Sigmoid colon (tissue), 7 donors: Measurements from ENCODE around the gene PCNT. TPM values are rescaled to one million over a fixed set of nuclear protein-coding genes. Genes with fewer than 3 reads are reported as not detected.

Source experiments
- DNase-seq: peaks from one replicate; pipeline ENCODE4 v3.0.0-alpha.2; 2019
- H3K27ac ChIP-seq, 4 donors: fragments of 200-600 bp; sonication (generic); one replicate each; pipeline ENCODE4 v1.5.1; 2016 to 2019; ENCODE audit warnings: mild to moderate bottlenecking in 1 of 4
- H3K27me3 ChIP-seq, 3 donors: fragments of 200-600 bp; sonication (generic); one replicate each; pipeline ENCODE4 v1.5.1; 2019; ENCODE audit warnings: mild to moderate bottlenecking in 1 of 3
- H3K36me3 ChIP-seq, 4 donors: fragments of 200-600 bp; sonication (generic); one replicate each; pipeline ENCODE4 v1.5.1; 2016 to 2019
- H3K4me1 ChIP-seq, 4 donors: fragments of 200-600 bp; sonication (generic); one replicate each; pipeline ENCODE4 v1.5.1; 2017 to 2019
- H3K4me3 ChIP-seq, 4 donors: fragments of 200-600 bp; sonication (generic); one replicate each; pipeline ENCODE4 v1.5.1; 2017 to 2019; ENCODE audit warnings: mild to moderate bottlenecking in 2 of 4, moderate library complexity in 1 of 4
- H3K9me3 ChIP-seq, 4 donors: fragments of 200-600 bp in 3 of 4; sonication (generic) in 3 of 4; one replicate each; pipeline versions ENCODE4 v1.5.1 to v1.6.1; 2013 to 2019
- EP300 ChIP-seq, 4 donors: sonication (generic); formaldehyde crosslinking; IDR thresholded peaks; one replicate each; pipeline ENCODE4 v1.6.1; 2017; ENCODE audit warnings: antibody characterized with exemption in 4 of 4
- POLR2A ChIP-seq, 2 donors: fragments of 450-650 bp; IDR thresholded peaks; one replicate each; pipeline ENCODE4 v1.6.1; 2016; ENCODE audit warnings: antibody characterized with exemption in 2 of 2, mild to moderate bottlenecking in 2 of 2, moderate library complexity in 2 of 2
- POLR2AphosphoS5 ChIP-seq, 4 donors: sonication (generic); formaldehyde crosslinking; IDR thresholded peaks; one replicate each; pipeline ENCODE4 v1.6.1; 2017; ENCODE audit warnings: antibody characterized with exemption in 4 of 4
- WGBS, 2 donors: extraction: QIAGEN DNeasy Blood & Tissue Kit; methylation state at CpG; one replicate each; pipeline ENCODE4 v1.1.7; 2013; 5-methylcytosine and 5-hydroxymethylcytosine counted together
- intact Hi-C: fragments of 100-400 bp; cut with DNase I; formaldehyde crosslinking; loops from one replicate; pipeline ENCODE4 v1.15.1; 2023
- polyA plus RNA-seq, 3 donors: library from polyadenylated mRNA; stranded (reverse); fragments of 200-250 nt; gene quantifications; one replicate each; pipeline ENCODE4 v1.2.3, GENCODE V29; 2013
- total RNA-seq, 4 donors: library from RNA; depleted of rRNA; stranded (reverse); fragments of >200 nt; gene quantifications; one replicate each; pipeline ENCODE4 v1.1.0, GENCODE V29; 2016
- TF ChIP-seq, protein P1 (sequence below), 4 experiments: fragments of 450-650 bp in 3 of 4; fragments of 200-600 bp in 1 of 4; IDR thresholded peaks; one replicate each; pipeline ENCODE4 v1.5.1; 2016 to 2019; ENCODE audit warnings: antibody characterized with exemption in 4 of 4, mild to moderate bottlenecking in 3 of 4, moderate library complexity in 2 of 4
- donor health status: healthy with polysubstance abuse.
- donor health status: Bipolar disorder and iron deficiency.
- donor health status: healthy.

The PCNT gene
- total and polyA plus RNA-seq, 7 donors: 6.0 to 49.6 (median 18.5) TPM

DNA sequence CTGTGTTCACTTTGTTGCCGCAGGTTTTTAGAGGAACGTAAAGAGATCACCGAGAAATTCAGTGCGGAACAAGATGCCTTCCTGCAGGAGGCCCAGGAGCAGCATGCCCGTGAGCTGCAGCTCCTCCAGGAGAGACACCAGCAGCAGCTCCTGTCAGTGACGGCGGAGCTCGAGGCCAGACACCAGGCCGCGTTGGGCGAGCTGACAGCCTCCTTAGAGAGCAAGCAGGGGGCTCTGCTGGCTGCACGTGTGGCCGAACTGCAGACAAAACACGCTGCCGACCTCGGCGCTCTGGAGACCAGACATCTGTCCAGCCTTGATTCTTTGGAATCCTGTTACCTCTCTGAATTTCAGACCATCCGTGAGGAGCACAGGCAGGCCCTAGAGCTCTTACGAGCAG, 42.6 kb downstream of the PCNT start:
- Histone ChIP-seq H3K4me3 (no peak overlapping the region), H3K36me3 (peaks cover 9 to 53% (median 33%) of the 10 kb centered on the region in 4 donors), H3K9me3 (no peaks in the 10 kb centered on the region), H3K27me3 (no peaks in the 10 kb centered on the region), H3K4me1 (no peaks in the 10 kb centered on the region), H3K27ac (no peak overlapping the region)
- intact Hi-C loops: no loop called here
- DNase-seq: no peak
- WGBS, 2 donors: 94% methylated on average over 19 of the region's 19 CpGs
- TF ChIP-seq, protein P1, sequence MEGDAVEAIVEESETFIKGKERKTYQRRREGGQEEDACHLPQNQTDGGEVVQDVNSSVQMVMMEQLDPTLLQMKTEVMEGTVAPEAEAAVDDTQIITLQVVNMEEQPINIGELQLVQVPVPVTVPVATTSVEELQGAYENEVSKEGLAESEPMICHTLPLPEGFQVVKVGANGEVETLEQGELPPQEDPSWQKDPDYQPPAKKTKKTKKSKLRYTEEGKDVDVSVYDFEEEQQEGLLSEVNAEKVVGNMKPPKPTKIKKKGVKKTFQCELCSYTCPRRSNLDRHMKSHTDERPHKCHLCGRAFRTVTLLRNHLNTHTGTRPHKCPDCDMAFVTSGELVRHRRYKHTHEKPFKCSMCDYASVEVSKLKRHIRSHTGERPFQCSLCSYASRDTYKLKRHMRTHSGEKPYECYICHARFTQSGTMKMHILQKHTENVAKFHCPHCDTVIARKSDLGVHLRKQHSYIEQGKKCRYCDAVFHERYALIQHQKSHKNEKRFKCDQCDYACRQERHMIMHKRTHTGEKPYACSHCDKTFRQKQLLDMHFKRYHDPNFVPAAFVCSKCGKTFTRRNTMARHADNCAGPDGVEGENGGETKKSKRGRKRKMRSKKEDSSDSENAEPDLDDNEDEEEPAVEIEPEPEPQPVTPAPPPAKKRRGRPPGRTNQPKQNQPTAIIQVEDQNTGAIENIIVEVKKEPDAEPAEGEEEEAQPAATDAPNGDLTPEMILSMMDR (IDR thresholded peaks at IDR 0.05): no peak
- TF ChIP-seq EP300 (IDR thresholded peaks at IDR 0.05): no peak
- TF ChIP-seq POLR2A (IDR thresholded peaks at IDR 0.05): no peak
- TF ChIP-seq POLR2AphosphoS5 (IDR thresholded peaks at IDR 0.05): no peak

DNA sequence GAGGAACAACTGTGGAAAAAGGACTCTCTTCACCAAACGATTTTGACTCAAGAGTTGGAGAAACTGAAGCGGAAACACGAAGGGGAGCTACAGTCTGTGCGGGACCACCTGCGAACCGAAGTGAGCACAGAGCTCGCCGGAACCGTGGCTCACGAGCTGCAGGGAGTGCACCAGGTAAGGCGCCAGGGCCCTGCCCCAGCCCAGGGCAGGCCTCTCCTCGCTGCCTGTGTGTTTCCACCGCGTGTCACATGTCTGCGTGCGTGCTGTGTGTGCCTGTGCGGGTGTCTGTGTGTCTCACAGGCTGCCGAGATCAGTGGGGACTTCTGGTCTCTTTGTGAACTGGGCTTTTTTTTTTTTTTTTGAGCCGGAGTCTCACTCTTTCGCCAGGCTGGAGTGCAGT, 43.0 kb downstream of the PCNT start:
- H3K27ac ChIP-seq: no peak overlapping the region
- no peak overlapping the region for H3K4me3 ChIP-seq
- no peak for DNase-seq
- TF ChIP-seq POLR2A (IDR thresholded peaks at IDR 0.05) (no peak), POLR2AphosphoS5 (IDR thresholded peaks at IDR 0.05) (no peak), EP300 (IDR thresholded peaks at IDR 0.05) (no peak)
- TF ChIP-seq, protein P1 (IDR thresholded peaks at IDR 0.05): no peak
- H3K4me1 ChIP-seq: no peaks in the 10 kb centered on the region
- intact Hi-C loops: no loop called here
- WGBS, 2 donors: 97 to 98% methylated on average over 20 of the region's 20 CpGs
- H3K36me3 ChIP-seq: peaks cover 9 to 50% (median 33%) of the 10 kb centered on the region in 4 donors
- no peaks in the 10 kb centered on the region for H3K27me3 ChIP-seq
- H3K9me3 ChIP-seq: no peaks in the 10 kb centered on the region

DNA sequence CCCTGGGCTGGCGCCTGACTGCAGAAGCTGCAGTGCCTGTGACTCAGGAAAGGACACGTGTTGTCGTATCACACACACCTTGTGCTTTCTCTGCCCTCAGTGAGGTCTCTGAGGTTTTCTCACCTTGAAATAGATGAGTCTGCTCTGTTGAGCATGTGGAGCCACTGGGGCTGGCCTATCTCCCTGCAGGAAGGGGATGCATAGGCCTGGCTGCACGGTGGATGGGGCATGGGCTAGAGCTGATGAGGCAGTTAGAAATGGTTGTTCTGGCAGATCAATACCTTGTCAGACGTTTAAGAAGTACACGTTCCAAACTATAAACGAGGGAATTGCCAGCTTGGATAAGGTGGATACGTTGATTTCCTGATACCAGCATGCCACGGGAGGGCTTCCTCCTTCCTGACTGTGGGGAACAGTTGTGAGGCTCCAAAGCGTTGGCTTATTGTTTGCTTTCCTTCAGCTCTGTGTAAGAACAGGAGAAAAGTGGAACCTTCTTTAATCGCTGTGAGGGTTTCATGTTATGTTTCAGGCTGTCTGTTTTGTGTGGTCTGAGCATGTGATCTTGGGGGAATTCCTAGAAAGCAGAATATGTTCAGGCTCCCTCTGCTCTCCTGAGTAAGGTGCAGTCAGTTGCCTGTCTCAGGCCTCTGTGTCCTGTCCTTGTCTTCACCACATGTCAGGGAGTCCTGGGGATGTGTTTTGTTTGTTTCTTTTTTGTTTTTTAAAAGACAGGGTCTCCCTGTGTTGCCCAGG, 44.8 kb downstream of the PCNT start:
- H3K4me3 ChIP-seq: no peak overlapping the region
- WGBS, 2 donors: 59 to 72% methylated on average over 11 of the region's 11 CpGs
- TF ChIP-seq POLR2AphosphoS5 (IDR thresholded peaks at IDR 0.05): no peak
- TF ChIP-seq, protein P1 (IDR thresholded peaks at IDR 0.05): no peak
- TF ChIP-seq EP300 (IDR thresholded peaks at IDR 0.05): no peak
- TF ChIP-seq POLR2A (IDR thresholded peaks at IDR 0.05): no peak
- no peaks in the 10 kb centered on the region for H3K27me3 ChIP-seq
- H3K27ac ChIP-seq: no peak overlapping the region
- intact Hi-C loops: no loop called here
- H3K4me1 ChIP-seq: no peaks in the 10 kb centered on the region
- DNase-seq: no peak
- peaks cover 9 to 40% (median 30%) of the 10 kb centered on the region in 4 donors for H3K36me3 ChIP-seq
- no peaks in the 10 kb centered on the region for H3K9me3 ChIP-seq

DNA sequence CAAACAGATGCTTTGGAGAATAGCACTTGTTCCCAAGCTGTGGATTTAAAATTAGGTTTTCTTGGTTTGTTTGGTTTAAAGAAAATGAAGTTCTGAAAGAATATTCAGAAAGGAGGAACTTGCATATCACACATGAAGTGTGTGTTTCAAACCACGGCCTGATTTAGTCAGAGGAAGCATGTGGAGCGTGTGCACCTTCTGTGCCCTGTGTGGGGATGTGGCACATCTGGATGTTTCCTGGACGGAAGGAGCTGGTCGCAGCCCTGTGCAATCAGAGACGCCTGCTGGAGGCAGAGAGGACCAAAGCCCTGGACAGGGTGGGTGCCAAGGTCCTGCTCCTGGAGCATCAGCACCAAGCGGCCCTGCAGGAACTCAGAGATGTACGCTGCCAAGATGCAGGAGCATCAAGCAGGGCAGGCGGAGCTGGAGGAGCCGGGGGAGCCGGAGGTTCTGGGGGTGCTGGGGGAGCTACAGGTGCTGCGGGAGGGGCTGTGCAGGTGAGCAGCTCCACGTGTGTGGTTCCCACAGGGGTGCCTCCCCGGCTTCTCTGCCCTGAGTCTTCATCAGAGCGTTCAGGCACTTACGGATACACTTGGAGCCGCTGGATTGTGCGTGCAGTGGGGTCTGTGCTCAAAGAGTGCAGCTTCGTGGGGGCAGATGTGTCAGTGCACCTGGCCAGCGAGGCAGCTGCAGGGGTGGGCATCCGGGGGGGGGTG, 45.7 kb downstream of the PCNT start:
- no peak for DNase-seq
- H3K4me1 ChIP-seq: no peaks in the 10 kb centered on the region
- TF ChIP-seq EP300 (IDR thresholded peaks at IDR 0.05): no peak
- TF ChIP-seq POLR2A (IDR thresholded peaks at IDR 0.05): no peak
- TF ChIP-seq, protein P1 (IDR thresholded peaks at IDR 0.05): no peak
- TF ChIP-seq POLR2AphosphoS5 (IDR thresholded peaks at IDR 0.05): no peak
- H3K9me3 ChIP-seq: no peaks in the 10 kb centered on the region
- peaks cover 9 to 30% (median 21%) of the 10 kb centered on the region in 4 donors for H3K36me3 ChIP-seq
- no peak overlapping the region for H3K4me3 ChIP-seq
- WGBS, 2 donors: 73 to 91% methylated on average over 20 of the region's 20 CpGs
- intact Hi-C loops: no loop called here
- H3K27ac ChIP-seq: no peak overlapping the region
- no peaks in the 10 kb centered on the region for H3K27me3 ChIP-seq
